Cerebellar cortex (tissue), 1 donor: ENCODE data around the gene ATP2B2.

Experiments used
- DNase-seq: peaks from one replicate; pipeline ENCODE4 v3.0.0-alpha.2; 2015; ENCODE audit warnings: low spot score

Gene ATP2B2

DNA sequence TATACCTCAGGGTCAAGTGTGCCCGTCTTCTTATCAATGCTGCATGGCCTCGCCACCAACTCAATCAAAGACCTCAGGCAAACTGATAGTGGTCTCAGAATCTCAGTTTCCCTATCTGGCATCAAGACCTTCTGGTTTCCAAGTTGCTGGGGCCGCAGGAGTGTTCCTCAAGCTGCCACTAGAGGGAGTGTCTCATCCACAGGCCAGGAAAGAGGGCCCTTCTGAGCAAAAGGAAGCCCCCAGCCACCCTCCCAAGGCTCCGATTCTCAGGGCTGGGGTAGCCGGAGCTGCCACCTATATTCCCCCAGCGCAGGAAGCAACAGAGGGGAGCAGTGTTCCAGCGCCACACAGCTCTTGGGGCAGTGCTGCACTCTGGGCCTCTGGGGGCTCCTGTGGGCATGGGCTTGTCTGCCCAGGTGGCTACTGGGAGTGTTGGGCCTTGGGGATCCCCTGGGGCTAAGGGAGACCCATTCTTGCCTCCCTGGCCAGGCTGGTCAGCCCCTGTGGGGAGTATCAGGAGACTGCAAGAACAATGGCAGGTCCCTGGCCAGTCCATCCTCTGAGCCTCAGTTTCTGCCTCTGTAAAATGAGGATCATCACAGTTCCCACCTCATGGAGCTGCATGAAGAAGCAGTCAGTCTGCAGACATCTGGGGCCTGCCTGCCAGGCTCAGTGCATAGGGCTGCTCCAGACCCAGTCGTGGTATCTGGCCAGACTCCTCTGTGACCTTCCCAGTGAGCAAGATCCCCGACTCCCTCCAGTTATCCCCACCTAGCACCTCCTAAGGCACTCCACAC lies 161.0 kb downstream of the ATP2B2 start:
- DNase-seq, result peak; percentile 72

DNA sequence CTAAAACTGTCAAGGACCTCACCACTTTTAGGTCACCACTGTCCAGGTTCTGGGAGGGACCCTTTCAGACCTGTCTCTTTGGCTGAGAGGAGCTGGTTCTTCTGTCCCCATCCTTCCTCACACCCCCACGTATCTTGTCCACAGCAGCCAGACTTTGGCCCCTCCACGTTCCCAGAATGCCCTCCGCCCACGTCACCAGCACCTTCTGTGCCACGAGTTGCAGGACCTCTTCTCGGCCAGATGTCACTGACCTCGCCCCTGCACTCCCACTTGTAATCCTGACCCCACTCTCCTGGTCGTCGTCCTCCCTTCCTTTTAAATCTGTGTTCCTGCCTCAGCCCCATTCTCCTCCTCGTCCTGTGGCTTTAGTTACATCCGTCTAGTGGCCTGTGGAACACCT lies 161.9 kb downstream of the ATP2B2 start:
- no peak for DNase-seq

DNA sequence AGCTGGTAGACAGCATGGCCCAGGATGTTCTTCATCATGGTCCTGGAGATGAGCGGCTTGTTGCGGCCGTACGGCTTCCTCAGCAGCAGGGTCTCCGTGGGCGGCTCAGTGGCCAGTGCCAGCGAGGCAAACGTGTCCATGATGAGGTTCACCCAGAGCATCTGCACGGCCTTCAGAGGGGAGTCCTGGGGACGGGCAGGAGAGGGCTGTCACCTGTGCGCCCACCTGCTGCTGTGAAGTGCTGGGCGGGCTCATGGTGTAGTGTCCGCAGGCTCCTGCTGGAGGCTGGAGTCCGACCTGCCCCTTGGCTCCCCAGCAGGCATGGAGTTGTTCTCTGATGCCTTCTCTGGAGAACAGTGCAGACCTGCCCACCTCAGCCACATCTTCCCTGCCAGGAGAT lies 162.6 kb downstream of the ATP2B2 start:
- no peak for DNase-seq

DNA sequence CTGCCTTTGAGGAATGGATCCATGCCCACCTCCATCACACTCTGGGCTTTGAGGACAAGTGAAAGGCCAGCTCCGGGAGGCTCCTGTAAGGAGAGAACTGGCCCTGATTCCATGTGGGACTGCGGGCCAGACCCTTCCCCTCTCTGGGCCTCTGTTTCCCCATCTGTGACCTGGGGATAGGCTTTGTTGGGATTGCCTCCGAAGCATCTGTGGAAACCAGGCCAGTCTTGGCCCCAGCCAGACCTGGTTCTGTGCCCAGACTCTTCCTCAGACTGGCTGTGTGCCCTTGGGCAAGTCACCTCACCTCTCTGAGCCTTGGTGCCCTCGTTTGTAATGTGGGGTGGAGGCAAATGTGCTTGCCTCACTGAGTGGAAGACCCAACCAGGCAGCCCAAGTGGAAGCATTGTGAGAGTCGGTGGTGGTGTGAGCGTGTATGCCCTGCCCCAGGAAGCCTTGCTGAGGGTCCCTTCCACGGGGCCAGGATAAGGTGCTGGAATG lies 163.4 kb downstream of the ATP2B2 start:
- DNase-seq, result no peak

DNA sequence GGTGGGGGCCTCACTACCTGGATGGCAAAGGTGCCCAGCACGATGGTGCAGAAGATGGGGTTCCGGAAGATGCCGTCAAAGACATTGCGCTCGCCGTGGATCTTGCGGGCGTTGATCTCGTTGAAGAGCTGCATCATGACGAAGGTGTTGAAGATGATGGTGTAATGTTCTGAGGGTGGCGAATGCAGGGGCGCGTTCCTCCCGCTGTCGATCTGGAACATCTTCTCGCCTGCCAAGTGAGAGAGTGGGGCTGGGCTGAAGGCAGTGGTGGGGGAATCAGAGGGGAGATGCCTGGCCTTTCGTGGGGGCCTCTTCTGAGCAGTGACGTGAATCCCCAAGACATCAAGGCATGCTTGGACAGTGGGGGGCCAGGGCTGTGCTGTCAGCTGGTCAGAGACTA lies 164.9 kb downstream of the ATP2B2 start:
- DNase-seq, result no peak

DNA sequence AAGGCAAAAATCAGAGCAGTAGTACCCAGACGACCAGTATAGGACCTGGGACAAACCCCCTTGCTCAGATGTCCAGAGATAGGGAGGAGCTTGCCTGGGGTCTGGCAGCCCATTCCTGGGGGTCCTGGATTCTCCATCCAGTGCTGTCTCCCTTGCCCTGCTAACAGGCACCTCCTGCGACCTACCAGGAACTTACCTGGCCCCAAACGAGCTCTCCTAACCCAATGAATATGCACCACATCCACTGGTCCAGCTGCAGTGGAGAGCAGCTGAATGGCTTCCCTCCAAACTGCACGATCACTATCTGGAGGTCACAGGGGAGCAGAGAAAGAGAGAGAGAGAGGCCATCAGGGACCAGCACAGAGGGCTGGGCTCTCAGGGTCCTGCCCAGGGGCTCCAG lies 165.3 kb downstream of the ATP2B2 start:
- no peak for DNase-seq

DNA sequence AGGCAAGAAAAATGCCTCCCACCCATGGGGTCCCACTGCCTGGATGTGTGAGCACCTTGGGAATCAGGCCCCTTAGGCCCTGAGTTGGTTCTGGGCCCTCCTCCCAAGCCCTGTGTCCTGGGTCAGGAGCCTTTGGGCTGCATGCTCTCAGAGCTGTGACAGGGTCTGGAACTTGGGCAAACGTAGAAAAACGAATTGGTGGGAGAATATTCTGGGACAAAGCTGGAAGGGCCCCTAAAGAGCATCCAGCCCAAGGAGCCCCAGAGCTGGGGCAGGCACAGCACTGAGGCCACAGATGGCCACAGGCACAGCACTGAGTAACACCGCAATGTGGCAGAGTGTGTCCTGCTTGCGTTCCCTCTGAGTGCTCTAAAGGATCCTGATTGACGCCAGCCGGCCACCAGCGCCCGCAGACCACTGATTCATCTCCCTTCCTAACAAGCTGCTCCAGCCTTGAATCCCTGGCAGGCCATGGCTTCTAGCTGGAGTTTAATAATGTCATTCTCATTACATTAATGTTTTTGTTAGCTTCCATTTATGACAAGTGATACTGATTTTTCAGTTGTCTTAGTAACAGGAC lies 165.9 kb downstream of the ATP2B2 start:
- no peak for DNase-seq

DNA sequence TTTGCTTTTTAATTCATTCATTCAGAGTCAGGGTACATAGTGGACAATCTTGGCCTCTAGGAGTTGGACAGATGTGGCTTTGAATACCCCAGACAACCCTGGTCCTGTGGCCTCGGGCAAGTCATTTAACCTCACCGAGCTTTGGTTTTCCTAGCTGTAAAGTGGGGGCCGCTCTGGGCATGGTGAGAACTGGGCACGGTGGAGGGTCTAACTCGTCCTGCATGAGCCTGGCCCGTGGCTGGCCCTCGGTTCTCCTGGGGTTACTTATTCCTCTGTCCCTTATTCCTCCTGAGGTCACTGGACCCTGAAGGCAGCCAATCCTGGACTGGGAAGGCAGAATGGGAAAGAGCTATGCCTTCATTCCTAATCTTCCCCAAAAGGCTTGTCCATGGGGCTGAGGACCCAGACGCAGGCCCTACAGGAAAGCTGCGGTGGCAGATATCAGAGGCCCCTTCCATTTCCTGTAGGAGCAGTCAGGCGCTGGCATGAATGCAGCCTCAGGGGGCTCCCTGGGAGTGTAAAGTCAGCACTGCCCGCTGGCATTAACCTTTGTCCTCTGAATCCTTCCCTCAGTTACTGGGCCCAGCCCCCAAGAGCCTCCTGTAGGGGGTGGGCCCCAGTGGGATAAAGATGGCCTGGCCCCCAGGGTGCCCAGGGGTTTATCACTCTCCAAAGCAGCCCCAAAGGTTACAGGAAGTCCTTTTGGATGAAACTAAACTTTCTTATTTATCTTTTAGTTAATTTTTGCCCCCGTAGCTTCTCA lies 166.6 kb downstream of the ATP2B2 start:
- DNase-seq, result no peak

DNA sequence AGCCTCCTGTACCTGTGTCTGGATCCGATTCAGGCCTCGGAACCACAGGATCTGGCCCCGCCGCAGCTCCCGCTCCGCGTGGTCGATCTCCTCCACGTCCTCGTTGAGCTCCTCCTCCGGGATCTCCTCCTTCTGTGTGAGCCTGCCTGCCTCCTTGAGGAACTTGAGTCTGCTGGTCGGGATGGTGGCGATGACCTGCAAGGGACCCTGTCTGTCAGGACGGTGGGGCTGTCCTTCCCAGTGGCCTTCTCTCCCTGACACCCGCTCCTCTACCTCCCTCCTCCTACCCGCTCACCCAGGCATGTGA lies 167.3 kb downstream of the ATP2B2 start:
- no peak for DNase-seq

DNA sequence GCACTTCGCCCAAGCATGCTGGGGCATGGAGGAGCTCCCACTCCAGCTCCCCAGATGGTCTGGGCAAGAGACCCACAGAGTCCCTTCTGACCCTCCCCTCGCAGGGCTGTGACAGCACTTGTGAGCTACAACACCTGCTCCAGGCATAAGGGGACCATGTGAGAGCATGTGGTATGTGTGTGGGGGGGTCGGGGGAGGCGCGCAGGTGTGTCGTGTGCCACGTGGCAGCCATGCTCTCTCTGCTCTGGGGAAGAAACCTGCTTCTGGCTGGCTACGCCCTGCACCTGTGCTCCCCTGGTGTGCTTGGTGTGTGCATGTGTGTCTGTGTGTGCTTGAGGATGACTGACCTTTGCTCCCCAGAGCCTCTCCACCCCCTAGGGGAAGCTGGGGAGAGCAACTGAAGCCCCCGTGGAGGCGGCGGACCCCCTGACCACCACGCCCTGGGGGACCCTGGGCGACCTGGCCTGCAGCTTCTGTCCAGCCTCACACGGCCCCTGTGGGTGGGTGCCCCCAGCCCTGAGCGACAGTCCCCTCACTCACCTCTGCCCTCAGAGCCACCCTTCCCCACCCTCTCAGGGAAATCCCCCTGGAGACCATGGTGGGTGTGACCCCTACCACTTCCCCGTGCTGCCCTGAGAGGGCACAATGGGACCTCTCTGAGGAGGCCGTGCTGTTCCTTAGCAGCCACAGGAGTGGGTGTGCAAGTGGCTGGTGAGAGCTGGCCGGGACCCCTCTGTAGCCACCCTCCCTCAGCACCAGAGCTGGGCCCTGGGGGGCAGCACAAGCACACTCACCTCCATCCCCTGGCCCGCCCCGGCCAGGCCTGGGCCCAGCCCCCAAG lies 167.8 kb downstream of the ATP2B2 start:
- DNase-seq, result no peak

DNA sequence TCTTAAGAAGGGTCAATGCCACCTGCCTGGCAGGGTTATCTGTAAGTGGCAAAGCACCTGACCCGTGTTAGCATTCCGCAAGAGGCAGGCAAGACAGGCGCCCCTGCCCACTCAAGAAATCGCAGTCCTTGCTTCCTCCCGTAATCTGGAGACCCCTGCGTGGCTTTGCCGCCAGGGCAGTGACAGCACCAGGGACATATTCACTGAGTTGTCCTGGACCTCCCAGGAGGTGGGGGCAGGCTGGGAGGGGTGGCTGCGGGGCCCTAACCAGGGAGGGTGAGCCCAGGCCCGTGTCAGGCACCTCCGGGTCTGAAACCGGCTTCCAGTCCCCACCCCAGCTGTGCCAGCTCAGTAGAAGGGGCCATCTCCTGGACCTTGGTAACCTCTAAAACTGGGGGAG lies 168.6 kb downstream of the ATP2B2 start:
- no peak for DNase-seq

DNA sequence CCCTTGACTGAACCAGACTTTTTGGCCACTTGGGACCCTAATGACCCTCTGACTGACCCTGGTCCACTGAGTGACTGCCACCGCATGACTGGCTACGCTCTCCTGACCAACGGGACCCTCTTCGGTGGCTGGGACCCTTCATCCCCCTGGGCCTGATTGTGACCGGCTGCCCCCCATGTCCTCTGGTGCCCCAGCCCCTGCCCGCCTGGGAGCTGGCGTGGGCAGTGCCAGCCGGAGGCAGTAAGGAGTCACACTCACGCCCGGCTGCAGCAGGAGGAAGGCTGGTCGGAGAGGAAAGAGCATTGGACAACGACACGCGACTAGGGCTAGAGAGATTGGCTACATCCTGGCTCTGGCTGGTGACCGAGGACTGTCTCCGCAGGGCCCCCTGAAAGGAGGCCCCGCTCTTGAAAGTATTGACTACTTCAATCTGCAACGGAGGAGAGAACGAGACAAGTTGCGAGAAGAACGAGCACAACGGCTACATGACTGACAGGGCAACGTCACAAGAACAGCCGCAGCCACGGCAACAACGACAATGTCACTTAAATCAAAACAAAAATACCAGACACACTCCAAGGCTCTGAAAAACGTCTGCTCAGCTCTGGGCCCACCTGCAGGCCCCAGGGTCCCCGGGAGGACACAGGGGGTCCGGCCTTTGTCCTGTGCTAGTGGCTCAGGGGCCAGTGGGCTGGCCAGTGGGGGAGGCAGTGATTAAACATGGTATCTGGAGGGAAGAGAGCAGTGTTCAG lies 169.3 kb downstream of the ATP2B2 start:
- no peak for DNase-seq

DNA sequence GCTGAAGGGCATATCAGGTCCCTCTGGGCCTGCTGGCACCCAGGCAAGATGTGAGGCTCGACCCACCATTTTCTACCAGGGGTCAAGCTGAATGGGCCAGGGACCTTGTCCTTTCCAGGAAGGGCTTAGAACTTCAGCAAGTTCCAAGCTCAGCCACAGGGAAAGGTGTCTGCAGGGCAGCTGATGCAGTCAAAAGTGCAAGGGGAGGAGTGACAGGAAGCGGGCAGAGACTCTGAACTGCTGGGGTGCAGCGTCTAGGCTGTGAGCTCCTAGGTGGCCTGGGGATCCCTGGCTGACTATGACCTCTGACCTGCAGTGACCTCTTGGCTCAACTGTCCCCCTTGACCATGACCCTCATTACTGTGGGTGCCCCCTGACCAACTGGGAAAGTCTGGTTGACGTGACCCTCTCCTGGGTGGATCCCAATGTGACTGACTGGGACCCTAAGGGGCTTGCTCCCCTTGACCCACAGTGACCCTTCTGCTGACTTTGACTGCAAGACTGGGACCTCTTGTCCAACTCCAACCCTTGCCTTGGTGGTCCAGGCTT lies 170.1 kb downstream of the ATP2B2 start:
- DNase-seq, result no peak

DNA sequence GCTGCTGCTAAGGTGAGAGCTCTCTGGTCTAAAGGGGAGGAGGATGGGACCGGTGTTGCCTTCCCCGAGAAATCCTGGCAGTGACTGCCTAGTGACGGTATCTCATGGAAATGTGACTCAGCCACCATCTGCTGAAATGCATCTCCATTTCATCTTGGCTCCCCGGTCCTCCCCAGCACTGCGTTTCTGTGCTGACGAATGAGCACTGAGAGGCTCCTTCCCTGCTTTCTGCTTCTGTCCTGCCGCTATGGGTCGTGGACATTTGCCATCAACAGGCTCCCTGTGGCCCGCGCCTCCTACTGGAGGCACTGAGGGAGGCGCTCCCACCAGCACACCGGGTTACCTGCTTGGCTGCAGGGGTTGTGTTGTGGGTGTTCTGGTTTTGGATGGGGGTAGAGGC lies 170.9 kb downstream of the ATP2B2 start:
- peak; percentile 93 for DNase-seq

DNA sequence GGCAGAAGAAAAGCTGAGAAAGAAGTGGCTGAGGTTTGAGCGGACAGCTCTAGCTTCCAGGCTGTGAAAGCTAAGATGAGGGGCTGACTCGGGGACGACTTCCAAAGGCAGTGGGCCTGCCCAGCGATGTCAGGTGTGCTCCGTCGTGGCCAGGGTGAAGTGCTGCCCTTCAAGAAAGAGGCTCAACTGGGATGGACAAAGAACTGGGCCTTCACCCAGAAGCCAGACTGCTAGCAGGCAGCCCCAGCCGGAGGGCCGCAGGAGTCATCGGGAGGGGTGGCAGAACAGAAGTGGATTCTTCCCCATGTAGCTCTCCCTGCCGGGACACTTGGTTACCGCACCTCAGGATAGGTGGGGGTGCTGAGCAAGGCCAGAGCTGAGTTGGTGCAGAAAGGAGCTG lies 171.3 kb downstream of the ATP2B2 start:
- DNase-seq, result no peak

DNA sequence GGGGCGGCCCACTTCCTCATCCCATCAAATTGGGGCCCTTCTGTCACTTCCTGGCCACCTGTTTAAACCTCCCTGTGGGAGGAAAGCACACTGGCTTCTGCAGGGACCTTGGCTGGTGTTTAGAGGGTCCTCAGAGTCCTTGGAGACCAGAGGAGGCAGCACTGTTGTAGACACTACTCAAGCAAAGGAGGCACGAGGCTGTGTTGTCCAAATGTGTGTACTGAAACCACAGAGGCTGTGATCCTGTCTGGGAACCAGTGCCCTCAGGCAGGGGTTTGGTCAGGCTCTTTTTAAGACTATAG lies 172.1 kb downstream of the ATP2B2 start:
- DNase-seq, result no peak

DNA sequence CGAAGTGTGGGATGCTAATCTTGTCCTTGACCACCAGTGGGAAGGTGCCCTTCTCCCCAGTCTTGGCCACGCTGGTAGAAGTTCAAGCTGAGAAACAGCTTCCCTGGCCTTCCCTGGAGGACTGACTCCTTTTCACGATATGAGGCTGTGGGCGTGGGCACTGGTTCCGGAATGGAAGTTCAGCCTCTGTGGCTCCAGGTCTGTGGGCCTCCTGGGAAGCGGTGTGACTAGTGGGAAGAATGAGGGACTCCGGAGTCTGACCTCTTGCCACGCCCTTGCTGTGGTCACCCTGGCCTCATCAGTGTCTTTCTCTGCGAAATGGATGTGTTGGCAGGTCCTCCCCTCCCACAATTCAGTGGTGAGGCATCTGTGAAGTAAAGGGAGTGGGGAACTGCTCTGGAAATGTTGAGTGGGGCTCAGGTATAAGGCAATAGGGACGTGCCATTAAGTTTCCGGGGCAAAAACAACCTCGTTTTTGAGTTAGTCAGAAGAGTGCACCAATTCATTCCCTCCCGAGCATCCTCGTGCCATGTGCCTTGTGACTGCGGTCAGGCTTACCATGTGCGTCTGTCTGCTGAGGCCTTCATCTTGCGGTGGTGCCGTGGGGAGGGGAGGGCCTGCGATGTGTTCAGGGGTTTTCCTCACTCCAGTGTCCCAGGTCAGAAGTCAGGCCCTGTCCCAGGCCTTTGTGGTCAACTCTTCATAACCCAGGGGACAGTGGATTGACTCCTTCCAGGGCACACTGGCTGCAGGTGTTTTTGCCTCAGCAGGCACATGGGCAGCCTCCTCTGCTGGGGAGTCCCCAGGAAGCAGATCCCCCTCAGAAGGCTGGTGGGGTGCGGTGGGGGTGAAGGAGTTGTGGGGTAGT lies 172.7 kb downstream of the ATP2B2 start:
- DNase-seq, result no peak

DNA sequence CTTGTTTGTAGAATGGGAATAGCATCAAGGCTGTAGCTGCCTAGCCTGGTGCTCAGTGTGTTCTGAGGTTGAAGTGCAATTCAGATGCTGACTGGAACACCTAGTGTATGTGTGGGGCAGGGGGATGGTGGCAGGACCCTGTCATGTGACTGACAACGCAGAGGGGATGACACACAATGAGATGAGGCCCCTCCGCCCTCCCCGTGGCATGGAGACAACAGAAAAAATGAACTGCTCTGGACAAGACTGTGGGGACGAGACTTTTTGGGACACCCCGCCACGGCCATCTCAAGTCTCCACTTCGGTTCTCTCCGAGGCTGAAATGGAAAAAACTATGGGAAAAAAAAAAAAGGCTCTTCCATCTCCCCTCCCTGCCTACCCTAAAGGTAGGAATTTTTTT lies 174.1 kb downstream of the ATP2B2 start:
- no peak for DNase-seq

DNA sequence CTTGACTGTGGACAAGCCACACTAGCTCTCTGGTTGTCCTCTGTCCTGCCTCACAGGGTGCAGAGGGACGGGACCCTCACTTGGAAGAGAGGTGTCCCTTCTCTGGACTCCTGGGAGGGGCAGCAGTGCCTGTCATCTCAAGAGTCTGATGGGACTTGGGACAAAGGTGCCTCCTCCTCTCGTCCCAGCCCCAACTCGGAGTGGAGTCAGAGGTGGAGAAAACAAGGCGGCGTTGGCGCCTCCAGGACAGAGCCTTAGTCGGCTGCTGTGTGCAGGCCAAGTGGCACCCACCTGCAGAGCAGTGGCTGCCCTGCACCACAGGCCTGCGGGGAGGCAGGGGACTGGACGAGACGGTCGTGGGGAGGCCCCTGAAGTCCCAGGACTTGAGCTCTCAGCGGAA lies 175.1 kb downstream of the ATP2B2 start:
- no peak for DNase-seq

DNA sequence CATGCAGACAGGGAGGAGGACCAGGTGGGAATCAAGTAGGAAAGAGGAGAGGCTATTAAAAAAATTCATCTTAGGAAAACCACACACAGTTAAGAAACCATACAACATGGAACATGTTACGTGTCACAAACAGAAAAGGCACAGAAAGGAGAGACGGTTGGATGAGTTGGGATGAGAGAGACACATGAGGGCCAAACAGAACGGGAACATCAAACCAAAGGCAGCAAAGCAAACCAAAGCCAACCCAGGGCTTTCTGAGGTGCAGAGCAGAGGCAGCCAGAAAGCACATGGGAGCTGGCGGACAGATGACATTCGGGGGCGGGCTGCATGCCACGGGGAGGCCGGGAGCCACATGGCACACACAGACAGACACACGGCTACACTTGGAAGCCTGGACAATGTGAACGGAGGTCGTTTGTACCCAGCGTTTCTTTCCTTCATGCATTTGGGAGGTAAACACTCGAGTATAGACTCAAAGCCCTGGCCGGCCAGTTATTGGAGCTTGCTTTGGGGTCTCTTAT lies 175.8 kb downstream of the ATP2B2 start:
- DNase-seq, result peak; percentile 37
